H1 (cell line): ENCODE results near the gene KAT2A. TPM values are rescaled to one million over a fixed set of nuclear protein-coding genes. Genes with fewer than 3 reads are reported as not detected.

Experiments used
- CHD1 ChIP-seq: IDR thresholded peaks from 2 replicates; pipeline ENCODE4 v1.6.1; 2012; ENCODE audit warnings: low read depth, low read length, improper control_type of control experiment
- CTCF ChIP-seq, 3 experiments: IDR thresholded peaks; 1 replicate in 2 of 3; 2 replicates in 1 of 3; pipeline versions ENCODE4 v1.5.1 to v1.6.1; 2011; ENCODE audit warnings: low read length in 3 of 3, mild to moderate bottlenecking in 3 of 3, inconsistent platforms in 2 of 3, low read depth in 1 of 3, moderate library complexity in 1 of 3; ENCODE audit not compliant: insufficient read depth in 1 of 3; ENCODE audit errors: control extremely low read depth in 1 of 3
- GTF2F1 ChIP-seq: IDR thresholded peaks from 2 replicates; pipeline ENCODE4 v1.6.1; 2012; ENCODE audit warnings: low read depth, low read length, improper control_type of control experiment, borderline replicate concordance
- MAFK ChIP-seq: IDR thresholded peaks from 2 replicates; pipeline ENCODE4 v1.6.1; 2012; ENCODE audit warnings: low read depth, mild to moderate bottlenecking, improper control_type of control experiment, low read length
- MAX ChIP-seq: IDR thresholded peaks from 2 replicates; pipeline ENCODE4 v1.6.1; 2012; ENCODE audit warnings: inconsistent platforms
- POLR2A ChIP-seq, 2 experiments: IDR thresholded peaks; 1 replicate in 1 of 2; 2 replicates in 1 of 2; pipeline ENCODE4 v1.6.1; 2011; ENCODE audit warnings: low read depth in 2 of 2, low read length in 2 of 2, mild to moderate bottlenecking in 2 of 2; ENCODE audit errors: control extremely low read depth in 1 of 2
- RAD21 ChIP-seq, 2 experiments: IDR thresholded peaks in 1 of 2; conservative IDR thresholded peaks in 1 of 2; 2 replicates each; pipeline ENCODE4 v1.6.1; 2011; ENCODE audit warnings: low read depth in 2 of 2, low read length in 2 of 2, improper control_type of control experiment in 1 of 2, inconsistent platforms in 1 of 2, mild to moderate bottlenecking in 1 of 2, moderate library complexity in 1 of 2
- SP1 ChIP-seq: IDR thresholded peaks from 2 replicates; pipeline ENCODE4 v1.6.1; 2011; ENCODE audit warnings: low read depth, low read length
- polyA plus RNA-seq, 7 experiments: library from polyadenylated mRNA; depleted of rRNA in 3 of 7; stranded (reverse) in 5 of 7; unstranded in 2 of 7; fragments of >200 nt in 5 of 7; fragments of 200-250 nt in 2 of 7; gene quantifications; 1 replicate in 5 of 7; 2 replicates in 1 of 7; 4 replicates in 1 of 7; pipeline versions ENCODE4 v1.2.1 to v1.2.3, GENCODE V29; 2011 to 2013; ENCODE audit warnings: missing spikeins in 2 of 7, mixed read lengths in 2 of 7
- total RNA-seq: library from RNA; stranded (reverse); fragmentation: NEBNext Ultra II Directional; extraction: Animal tissue kit (Norgen Biotek cat#: 25700); gene quantifications from 2 replicates; pipeline ENCODE4 v1.2.1, GENCODE V29; 2021

Gene KAT2A
- total and polyA plus RNA-seq, 2 of the 8 experiments (the other 6 are each of a cell fraction or from before 2014, with no cell fraction given) = 34.2 to 40.1 TPM

- TF ChIP-seq CTCF (IDR thresholded peaks at IDR 0.05; ENCODE audit: control extremely low read depth in 1 of 3, insufficient read depth in 1 of 3, low read depth in 1 of 3, low read length in 3 of 3) (peak; percentile 85 to 94 (median 88)), MAX (0 out of 2 replicates have a peak, but pooled peaks have one; percentile 16), MAFK (no peak), GTF2F1 (no peak), RAD21 (IDR thresholded peaks at IDR 0.05 in 1 of 2, conservative IDR thresholded peaks at IDR 0.05 in 1 of 2; ENCODE audit: low read depth in 2 of 2, low read length in 2 of 2) (peak; percentile 87 to 92), CHD1 (no peak), SP1 (no peak), POLR2A (IDR thresholded peaks at IDR 0.05; ENCODE audit: control extremely low read depth in 1 of 2, low read depth in 2 of 2, low read length in 2 of 2) (no peak)
Measured at GRCh38 chr17:42116705-42117396, 4.3 kb downstream of the KAT2A start (continued).
